ENCODE results near the gene POT1. TPM values are rescaled to one million over a fixed set of nuclear protein-coding genes. Genes with fewer than 3 reads are reported as not detected.

The POT1 gene
- total and polyA plus RNA-seq, 2 donors (not counting 3 experiments of a cell fraction or from before 2014, with no cell fraction given): 11.1 to 22.4 TPM

GRCh38 chr7:124792696-124793095 is 136.9 kb downstream of the POT1 start:
- H3K4me2 ChIP-seq (ENCODE audit: insufficient read depth, low read length): no peak overlapping the region
- no peaks in the 10 kb centered on the region for H3K4me1 ChIP-seq (ENCODE audit: control insufficient read depth, extremely low read depth, insufficient read depth, low read length)
- no peak for TF ChIP-seq POLR2AphosphoS5 (IDR thresholded peaks at IDR 0.05; ENCODE audit: insufficient read depth, low read depth, low read length)
- TF ChIP-seq POLR2A (IDR thresholded peaks at IDR 0.05; ENCODE audit: low read depth, low read length): no peak
- TF ChIP-seq EZH2 (IDR thresholded peaks at IDR 0.05; ENCODE audit: borderline replicate concordance, low read depth, low read length, severe bottlenecking): no peak
- no peak for TF ChIP-seq MYC (IDR thresholded peaks at IDR 0.05; ENCODE audit: low read depth, low read length)
- no peak for TF ChIP-seq FOS (IDR thresholded peaks at IDR 0.05; ENCODE audit: borderline replicate concordance, insufficient read depth, low read length)
- no peak for TF ChIP-seq MAX (IDR thresholded peaks at IDR 0.05; ENCODE audit: insufficient read depth, insufficient read length)
- no peak for TF ChIP-seq GATA2 (IDR thresholded peaks at IDR 0.05; ENCODE audit: insufficient read depth, insufficient read length, low read depth, low read length)
- no peak for TF ChIP-seq CTCF (IDR thresholded peaks at IDR 0.05; ENCODE audit: extremely low read depth in 1 of 2, insufficient read depth in 1 of 2, low read depth in 1 of 2, low read length in 2 of 2)
- TF ChIP-seq JUN (IDR thresholded peaks at IDR 0.05; ENCODE audit: borderline replicate concordance, insufficient read depth, insufficient read length, low read depth): no peak
- no peak overlapping the region for H3K9ac ChIP-seq (replicated peaks; ENCODE audit: extremely low read depth, insufficient read depth, low read length)
- no peak overlapping the region for H3K4me3 ChIP-seq (replicated peaks in 1 of 3; ENCODE audit: insufficient read depth in 1 of 3, low read depth in 1 of 3, low read length in 3 of 3)
- H4K20me1 ChIP-seq (replicated peaks; ENCODE audit: control insufficient read depth, extremely low read depth, insufficient read depth, low read length): no peaks in the 10 kb centered on the region
- no peak overlapping the region for H3K27ac ChIP-seq (ENCODE audit: insufficient read depth, low read depth, low read length)
- dilution Hi-C loops (cut with MboI; ENCODE audit: extremely low pct_ligation_motif_present, low sequenced_read_pairs): no loop called here
- H3K79me2 ChIP-seq (ENCODE audit: control insufficient read depth, insufficient read depth, low read length): no peaks in the 10 kb centered on the region
- DNase-seq (ENCODE audit: low read depth, low spot score): no peak
- no peaks in the 10 kb centered on the region for H3K36me3 ChIP-seq (ENCODE audit: control insufficient read depth in 2 of 2, extremely low read depth in 1 of 2, insufficient read depth in 2 of 2, low read length in 2 of 2)
- H3K9me1 ChIP-seq (replicated peaks; ENCODE audit: control insufficient read depth, extremely low read depth, insufficient read depth, low read length): no peaks in the 10 kb centered on the region
- ChIA-PET POLR2A (no interaction called here), CTCF (interaction anchor here (2.5 kb wide), 1 partner anchor 692 kb away, joined by 7 read pairs; no protein-coding TSS in a partner anchor)
- FAIRE-seq: no peak
- H3K27me3 ChIP-seq (ENCODE audit: control insufficient read depth in 2 of 2, insufficient read depth in 2 of 2, low read length in 2 of 2): peaks cover 4 to 7% of the 10 kb centered on the region in 2 experiments
- no peak overlapping the region for H2AFZ ChIP-seq (ENCODE audit: low read depth, low read length)
- H3K9me3 ChIP-seq (replicated peaks; ENCODE audit: control insufficient read depth, insufficient read depth, low read length): no peaks in the 10 kb centered on the region
- intact Hi-C loops (cut with micrococcal nuclease): no loop called here
- no TSS peak for BruUV-seq (replicated peaks)
